ENCODE results near the gene ZYX. TPM values are rescaled to one million over a fixed set of nuclear protein-coding genes. Genes with fewer than 3 reads are reported as not detected.
A peak's percentile ranks its signal among the peaks of the same experiment; 100 is the strongest.

The ZYX gene
- total and polyA plus RNA-seq, 2 donors (not counting 1 experiment from before 2014, with no cell fraction given): 33.5 to 85.6 TPM

DNA sequence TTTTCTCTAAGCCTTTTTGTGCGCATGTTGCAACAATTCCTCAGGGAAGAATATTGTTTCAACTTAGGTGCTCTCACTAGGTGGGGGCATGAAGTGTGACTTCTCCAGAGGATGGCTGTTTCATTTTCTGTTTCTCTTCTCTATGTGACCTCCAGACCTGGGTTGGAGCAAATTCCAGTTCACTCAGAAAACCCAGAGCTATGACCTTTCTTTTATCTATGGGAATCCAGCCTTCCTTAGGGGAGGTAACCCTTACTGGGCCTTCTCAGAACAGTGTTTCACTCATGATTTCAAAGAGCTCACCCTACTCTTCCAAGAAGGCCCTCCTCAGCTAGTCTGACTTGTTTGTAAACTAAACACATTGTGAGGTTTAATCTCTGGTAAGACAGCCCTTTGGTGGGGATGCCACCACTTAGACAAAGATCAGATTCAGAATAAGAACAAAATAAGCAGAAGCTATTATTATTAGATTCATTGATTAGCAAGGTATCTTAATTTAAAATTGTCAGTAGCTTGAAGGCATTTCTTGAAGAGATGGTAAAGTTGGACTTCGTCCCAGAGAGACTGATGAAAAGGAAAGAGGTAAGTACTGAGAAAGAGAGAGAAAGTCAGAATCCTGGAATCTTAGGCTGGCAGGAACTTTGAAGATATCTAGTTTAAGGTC, 45.5 kb downstream of the ZYX start:
- Histone ChIP-seq H3K9me3 (ENCODE audit: control insufficient read depth, insufficient read depth, low read depth, low read length) (no peaks in the 10 kb centered on the region), H3K4me2 (ENCODE audit: extremely low read depth, insufficient read depth, low read length) (no peak overlapping the region), H2AFZ (ENCODE audit: low read length) (no peak overlapping the region), H3K27ac (ENCODE audit: insufficient read depth, low read length) (no peak overlapping the region), H3K9ac (ENCODE audit: insufficient read depth, low read length) (no peak overlapping the region), H3K4me1 (ENCODE audit: control insufficient read depth, extremely low read depth, insufficient read depth, low read length) (peaks cover 5% of the 10 kb centered on the region), H3K79me2 (ENCODE audit: control insufficient read depth, insufficient read depth, low read length) (no peaks in the 10 kb centered on the region), H3K36me3 (ENCODE audit: control insufficient read depth, insufficient read depth, low read length) (no peaks in the 10 kb centered on the region), H3K4me3 (replicated peaks in 1 of 4; ENCODE audit: control extremely low read depth in 1 of 4, insufficient read depth in 1 of 4, low read depth in 3 of 4, low read length in 4 of 4) (no peak overlapping the region), H4K20me1 (ENCODE audit: control insufficient read depth, extremely low read depth, insufficient read depth, low read length) (no peaks in the 10 kb centered on the region), H3K27me3 (ENCODE audit: control insufficient read depth, insufficient read depth, low read length) (no peaks in the 10 kb centered on the region)
- no peak for DNase-seq (ENCODE audit: low read depth in 2 of 2)
- TF ChIP-seq, protein P1, sequence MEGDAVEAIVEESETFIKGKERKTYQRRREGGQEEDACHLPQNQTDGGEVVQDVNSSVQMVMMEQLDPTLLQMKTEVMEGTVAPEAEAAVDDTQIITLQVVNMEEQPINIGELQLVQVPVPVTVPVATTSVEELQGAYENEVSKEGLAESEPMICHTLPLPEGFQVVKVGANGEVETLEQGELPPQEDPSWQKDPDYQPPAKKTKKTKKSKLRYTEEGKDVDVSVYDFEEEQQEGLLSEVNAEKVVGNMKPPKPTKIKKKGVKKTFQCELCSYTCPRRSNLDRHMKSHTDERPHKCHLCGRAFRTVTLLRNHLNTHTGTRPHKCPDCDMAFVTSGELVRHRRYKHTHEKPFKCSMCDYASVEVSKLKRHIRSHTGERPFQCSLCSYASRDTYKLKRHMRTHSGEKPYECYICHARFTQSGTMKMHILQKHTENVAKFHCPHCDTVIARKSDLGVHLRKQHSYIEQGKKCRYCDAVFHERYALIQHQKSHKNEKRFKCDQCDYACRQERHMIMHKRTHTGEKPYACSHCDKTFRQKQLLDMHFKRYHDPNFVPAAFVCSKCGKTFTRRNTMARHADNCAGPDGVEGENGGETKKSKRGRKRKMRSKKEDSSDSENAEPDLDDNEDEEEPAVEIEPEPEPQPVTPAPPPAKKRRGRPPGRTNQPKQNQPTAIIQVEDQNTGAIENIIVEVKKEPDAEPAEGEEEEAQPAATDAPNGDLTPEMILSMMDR (conservative IDR thresholded peaks at IDR 0.05 in 1 of 2, IDR thresholded peaks at IDR 0.05 in 1 of 2; ENCODE audit: low read depth in 1 of 2, low read length in 2 of 2): no peak
- no peak for TF ChIP-seq EZH2 (IDR thresholded peaks at IDR 0.05; ENCODE audit: low read length, missing control alignments)

DNA sequence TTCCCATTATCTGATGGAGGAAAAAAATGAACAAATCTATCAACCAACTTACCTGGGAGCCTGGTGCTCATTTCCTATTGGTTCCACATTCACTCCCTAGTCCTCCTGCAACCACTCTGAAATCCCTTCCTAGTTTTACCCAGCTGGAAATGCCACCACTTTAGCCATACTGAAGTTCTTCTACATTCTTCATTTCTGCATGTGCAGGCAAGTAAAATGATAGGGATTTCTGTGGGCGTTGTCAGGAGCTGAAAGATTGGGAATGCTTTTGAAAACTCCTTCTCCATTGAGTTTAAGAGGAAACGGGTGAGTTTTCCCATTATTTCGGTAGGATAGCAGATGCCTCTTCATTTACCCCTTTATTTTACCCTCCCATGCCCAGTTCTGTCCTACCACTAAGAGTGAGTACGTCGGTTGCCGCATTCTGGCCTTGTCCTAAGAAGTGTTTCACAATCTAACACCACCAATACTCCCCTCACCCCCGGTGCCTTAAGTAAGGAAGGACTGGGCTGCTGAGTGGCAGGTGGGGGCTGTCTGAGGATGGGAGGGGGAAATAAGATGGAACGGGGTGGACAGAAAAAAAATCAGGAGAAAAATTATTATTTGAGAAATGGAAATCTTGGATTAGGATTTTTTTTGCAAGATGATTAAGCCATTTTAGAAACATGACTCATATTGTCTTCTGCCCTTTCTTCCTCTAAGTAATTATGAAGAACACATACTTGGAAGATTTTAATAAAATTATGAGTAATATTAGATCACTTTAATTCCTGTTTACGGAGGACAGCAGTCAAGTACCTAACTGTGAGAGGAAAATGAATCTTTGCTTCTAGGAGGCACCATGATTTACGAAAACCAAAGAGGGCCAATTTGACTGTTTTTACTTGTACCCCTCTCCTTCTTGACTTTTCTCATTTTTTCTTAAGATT, 48.9 kb downstream of the ZYX start:
- H3K36me3 ChIP-seq (ENCODE audit: control insufficient read depth, insufficient read depth, low read length): no peaks in the 10 kb centered on the region
- no peak overlapping the region for H3K4me3 ChIP-seq (replicated peaks in 1 of 4; ENCODE audit: control extremely low read depth in 1 of 4, insufficient read depth in 1 of 4, low read depth in 3 of 4, low read length in 4 of 4)
- DNase-seq (ENCODE audit: low read depth in 2 of 2): peak; percentile 20 to 38
- H3K9ac ChIP-seq (ENCODE audit: insufficient read depth, low read length): no peak overlapping the region
- H3K27me3 ChIP-seq (ENCODE audit: control insufficient read depth, insufficient read depth, low read length): no peaks in the 10 kb centered on the region
- TF ChIP-seq EZH2 (IDR thresholded peaks at IDR 0.05; ENCODE audit: low read length, missing control alignments): no peak
- TF ChIP-seq, protein P1 (conservative IDR thresholded peaks at IDR 0.05 in 1 of 2, IDR thresholded peaks at IDR 0.05 in 1 of 2; ENCODE audit: low read depth in 1 of 2, low read length in 2 of 2): no peak
- peaks cover 5% of the 10 kb centered on the region for H3K4me1 ChIP-seq (ENCODE audit: control insufficient read depth, extremely low read depth, insufficient read depth, low read length)
- H3K27ac ChIP-seq (ENCODE audit: insufficient read depth, low read length): peak overlapping the region; percentile 47
- H4K20me1 ChIP-seq (ENCODE audit: control insufficient read depth, extremely low read depth, insufficient read depth, low read length): no peaks in the 10 kb centered on the region
- H3K4me2 ChIP-seq (ENCODE audit: extremely low read depth, insufficient read depth, low read length): no peak overlapping the region
- no peaks in the 10 kb centered on the region for H3K79me2 ChIP-seq (ENCODE audit: control insufficient read depth, insufficient read depth, low read length)
- H3K9me3 ChIP-seq (ENCODE audit: control insufficient read depth, insufficient read depth, low read depth, low read length): no peaks in the 10 kb centered on the region
- peak overlapping the region; percentile 16 for H2AFZ ChIP-seq (ENCODE audit: low read length)

DNA sequence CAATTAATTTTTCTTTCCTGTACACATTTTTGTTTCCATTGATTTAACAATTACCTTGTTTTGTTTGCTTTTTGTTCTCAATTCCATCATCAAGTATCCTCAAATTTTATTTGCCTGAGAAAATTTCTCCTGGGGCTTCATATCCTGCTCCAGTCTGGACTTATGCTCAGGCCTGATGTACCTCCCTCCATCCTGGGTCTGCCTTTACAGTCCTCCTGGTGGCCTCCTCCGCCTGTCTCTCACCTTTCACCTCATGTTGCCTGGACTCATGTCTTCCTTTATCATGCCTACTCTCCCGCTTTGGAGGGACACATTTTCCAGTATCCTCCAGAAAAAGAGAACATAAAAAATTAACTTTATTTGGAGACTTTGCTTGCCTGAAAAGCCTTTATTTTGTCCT, 50.0 kb downstream of the ZYX start:
- Histone ChIP-seq H3K4me2 (ENCODE audit: extremely low read depth, insufficient read depth, low read length) (no peak overlapping the region), H3K4me1 (ENCODE audit: control insufficient read depth, extremely low read depth, insufficient read depth, low read length) (peaks cover 5% of the 10 kb centered on the region), H4K20me1 (ENCODE audit: control insufficient read depth, extremely low read depth, insufficient read depth, low read length) (no peaks in the 10 kb centered on the region), H3K27me3 (ENCODE audit: control insufficient read depth, insufficient read depth, low read length) (no peaks in the 10 kb centered on the region), H3K4me3 (replicated peaks in 1 of 4; ENCODE audit: control extremely low read depth in 1 of 4, insufficient read depth in 1 of 4, low read depth in 3 of 4, low read length in 4 of 4) (no peak overlapping the region), H3K79me2 (ENCODE audit: control insufficient read depth, insufficient read depth, low read length) (no peaks in the 10 kb centered on the region), H3K27ac (ENCODE audit: insufficient read depth, low read length) (no peak overlapping the region), H2AFZ (ENCODE audit: low read length) (no peak overlapping the region), H3K9ac (ENCODE audit: insufficient read depth, low read length) (no peak overlapping the region), H3K36me3 (ENCODE audit: control insufficient read depth, insufficient read depth, low read length) (no peaks in the 10 kb centered on the region), H3K9me3 (ENCODE audit: control insufficient read depth, insufficient read depth, low read depth, low read length) (no peaks in the 10 kb centered on the region)
- no peak for TF ChIP-seq EZH2 (IDR thresholded peaks at IDR 0.05; ENCODE audit: low read length, missing control alignments)
- TF ChIP-seq, protein P1 (conservative IDR thresholded peaks at IDR 0.05 in 1 of 2, IDR thresholded peaks at IDR 0.05 in 1 of 2; ENCODE audit: low read depth in 1 of 2, low read length in 2 of 2): no peak
- DNase-seq (ENCODE audit: low read depth in 2 of 2): no peak
